GM12874 (cell line): Measurements from ENCODE around the gene SLC25A27.
A peak's percentile ranks its signal among the peaks of the same experiment; 100 is the strongest.

Source experiments
- TF ChIP-seq, protein P1 (sequence below): IDR thresholded peaks from 2 replicates; pipeline ENCODE4 v1.5.1; 2011; ENCODE audit warnings: low read depth, mild to moderate bottlenecking, control low read depth, low read length, moderate library complexity; ENCODE audit not compliant: insufficient read depth

SLC25A27 gene

GRCh38 chr6:46651816-46652215 is 959 bp upstream of the SLC25A27 start:
- TF ChIP-seq, protein P1, sequence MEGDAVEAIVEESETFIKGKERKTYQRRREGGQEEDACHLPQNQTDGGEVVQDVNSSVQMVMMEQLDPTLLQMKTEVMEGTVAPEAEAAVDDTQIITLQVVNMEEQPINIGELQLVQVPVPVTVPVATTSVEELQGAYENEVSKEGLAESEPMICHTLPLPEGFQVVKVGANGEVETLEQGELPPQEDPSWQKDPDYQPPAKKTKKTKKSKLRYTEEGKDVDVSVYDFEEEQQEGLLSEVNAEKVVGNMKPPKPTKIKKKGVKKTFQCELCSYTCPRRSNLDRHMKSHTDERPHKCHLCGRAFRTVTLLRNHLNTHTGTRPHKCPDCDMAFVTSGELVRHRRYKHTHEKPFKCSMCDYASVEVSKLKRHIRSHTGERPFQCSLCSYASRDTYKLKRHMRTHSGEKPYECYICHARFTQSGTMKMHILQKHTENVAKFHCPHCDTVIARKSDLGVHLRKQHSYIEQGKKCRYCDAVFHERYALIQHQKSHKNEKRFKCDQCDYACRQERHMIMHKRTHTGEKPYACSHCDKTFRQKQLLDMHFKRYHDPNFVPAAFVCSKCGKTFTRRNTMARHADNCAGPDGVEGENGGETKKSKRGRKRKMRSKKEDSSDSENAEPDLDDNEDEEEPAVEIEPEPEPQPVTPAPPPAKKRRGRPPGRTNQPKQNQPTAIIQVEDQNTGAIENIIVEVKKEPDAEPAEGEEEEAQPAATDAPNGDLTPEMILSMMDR, result no peak

- TF ChIP-seq, protein P1, result no peak
Observed at GRCh38 chr6:46652232-46652602, 558 bp upstream of the SLC25A27 start.

DNA sequence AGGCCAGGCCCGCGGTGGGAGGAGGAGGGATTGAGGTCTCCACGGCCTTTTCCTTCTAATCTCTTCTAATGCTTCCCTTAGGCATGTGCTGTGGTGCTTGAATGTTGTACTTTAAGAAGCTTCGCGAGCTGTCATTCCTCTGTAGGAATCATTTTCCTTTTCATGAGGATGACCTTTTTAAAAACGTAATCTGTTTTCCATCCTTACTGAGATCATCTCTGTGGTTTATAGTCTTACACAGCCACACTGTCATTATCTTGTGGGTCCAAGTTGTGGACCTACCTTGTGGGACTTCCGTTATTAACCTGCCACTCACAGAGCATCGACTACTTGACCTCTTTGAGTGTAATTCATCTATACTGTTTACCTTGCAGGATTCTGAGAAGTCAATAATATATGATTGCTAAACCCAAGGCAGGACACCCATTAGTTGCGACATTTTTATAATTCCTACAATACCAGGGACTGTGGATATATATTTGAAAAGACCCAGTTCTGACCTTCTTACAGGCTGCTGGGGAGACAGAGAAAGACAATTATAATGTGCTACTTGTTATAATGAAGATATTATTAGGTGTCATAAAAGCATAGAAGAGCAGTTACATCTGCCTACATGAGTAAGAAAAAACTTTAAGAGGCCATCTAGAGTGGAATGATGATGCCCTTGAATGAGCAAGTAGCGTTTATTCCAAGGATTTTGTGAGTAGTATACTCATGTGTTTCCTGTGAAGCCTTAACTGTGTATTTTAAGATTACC is 842 bp downstream of the SLC25A27 start:
- TF ChIP-seq, protein P1, result no peak

DNA sequence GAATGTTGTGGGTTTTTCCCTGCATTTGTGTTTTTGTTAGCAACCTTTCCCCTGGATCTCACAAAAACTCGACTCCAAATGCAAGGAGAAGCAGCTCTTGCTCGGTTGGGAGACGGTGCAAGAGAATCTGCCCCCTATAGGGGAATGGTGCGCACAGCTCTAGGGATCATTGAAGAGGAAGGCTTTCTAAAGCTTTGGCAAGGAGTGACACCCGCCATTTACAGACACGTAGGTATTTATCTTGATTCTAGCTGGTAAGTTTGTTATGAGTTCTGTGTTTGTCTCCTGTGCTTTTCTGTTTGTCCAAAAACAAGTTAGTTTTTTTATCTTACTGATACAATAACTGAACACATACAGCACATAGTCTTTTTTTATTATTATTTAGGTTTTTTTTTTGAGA is 3.0 kb downstream of the SLC25A27 start:
- TF ChIP-seq, protein P1, result 0 out of 2 replicates have a peak, but pooled peaks have one; percentile 4

- TF ChIP-seq, protein P1, result no peak
Observed at GRCh38 chr6:46657642-46658041, 4.9 kb downstream of the SLC25A27 start.

DNA sequence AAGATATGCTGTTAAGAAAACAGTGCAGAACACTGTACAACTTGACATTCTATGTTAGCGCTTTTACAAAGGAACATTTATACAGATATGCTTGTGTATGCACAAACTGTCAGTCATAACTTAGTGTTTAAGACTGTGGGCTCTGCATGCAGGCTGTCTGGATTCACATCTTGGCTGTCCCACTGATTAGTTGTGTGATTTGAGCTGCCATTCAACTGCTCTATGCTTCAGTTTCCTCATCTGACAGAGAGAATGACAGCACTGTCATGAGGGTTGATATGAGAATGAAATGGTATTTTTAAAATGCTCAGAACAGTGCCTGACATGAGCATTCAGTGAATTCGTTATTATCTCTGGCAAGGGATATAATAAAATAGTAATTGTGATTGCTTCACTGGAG is 8.7 kb downstream of the SLC25A27 start:
- TF ChIP-seq, protein P1, result no peak

GRCh38 chr6:46667377-46667776 is 14.6 kb downstream of the SLC25A27 start:
- TF ChIP-seq, protein P1, result no peak
